Mesenteric fat pad (tissue), 1 donor: Measurements from ENCODE around the gene HAO1. TPM values are rescaled to one million over a fixed set of nuclear protein-coding genes. Genes with fewer than 3 reads are reported as not detected.
"Not testable (repeated sequence)": the region's sequence is repeated elsewhere in the genome, so short reads cannot be mapped to it uniquely, and the experiment has no call there.

Experiments used
- DNase-seq: peaks from one replicate; pipeline ENCODE4 v3.0.0-alpha.2; 2020; ENCODE audit warnings: low spot score
- long read RNA-seq: library from polyadenylated mRNA; unstranded; transcript quantifications from one replicate; pipeline ENCODE4 v2.0.0, GENCODE V29; 2020
- total RNA-seq: library from RNA; stranded (reverse); fragmentation: NEBNext Ultra II Directional; extraction: Animal tissue kit (Norgen Biotek cat#: 25700); gene quantifications from one replicate; pipeline ENCODE4 v1.2.1, GENCODE V29; 2021
- donor health status: DM: yes; HTN: yes; CAD: no.

Gene HAO1
- not detected for total RNA-seq
- long read RNA-seq: 0 reads

DNA sequence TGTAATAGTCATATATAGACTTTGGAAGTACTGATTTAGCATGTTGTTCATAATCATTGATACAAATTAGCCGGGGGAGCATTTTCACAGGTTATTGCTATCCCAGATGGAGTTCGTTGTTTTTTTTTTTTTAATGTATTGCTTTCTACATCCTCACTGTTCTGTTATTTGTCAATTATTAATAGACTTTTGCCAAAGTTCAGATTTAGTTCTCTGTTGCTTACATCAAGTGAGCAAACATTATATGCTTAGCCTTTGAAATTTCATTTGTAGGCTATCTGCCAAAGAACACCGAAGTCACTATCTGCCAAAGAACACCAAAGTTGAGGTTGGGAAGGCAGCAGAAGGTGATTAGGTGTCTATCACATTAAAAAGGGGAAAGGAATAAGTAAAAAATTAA, at the start of gene HAO1:
Gene HAO1, minus strand, starts transcription at position 118 of the 400 bp plus-strand sequence. Its CDS starts 36 bp downstream, at position 82.
- no peak for DNase-seq

DNA sequence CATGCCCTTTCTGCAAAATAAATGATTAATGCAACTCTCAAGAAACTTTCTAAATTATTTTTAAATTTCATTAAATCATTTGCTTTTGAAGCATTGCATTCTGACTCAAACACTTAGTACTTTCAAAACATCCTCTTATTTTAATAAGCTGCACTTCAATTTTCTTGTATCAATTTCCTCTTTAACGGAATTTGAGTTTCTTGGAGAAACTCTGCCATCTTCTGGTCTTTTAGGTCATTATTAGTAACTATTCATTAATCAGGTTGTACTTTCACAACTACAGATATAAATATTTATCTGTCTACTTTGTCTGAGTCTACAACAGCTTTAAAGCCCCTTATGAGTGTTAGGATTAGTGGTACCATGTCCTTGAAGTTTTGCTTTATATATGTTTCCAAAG, 49.1 kb upstream of the HAO1 start:
- DNase-seq: no peak

DNA sequence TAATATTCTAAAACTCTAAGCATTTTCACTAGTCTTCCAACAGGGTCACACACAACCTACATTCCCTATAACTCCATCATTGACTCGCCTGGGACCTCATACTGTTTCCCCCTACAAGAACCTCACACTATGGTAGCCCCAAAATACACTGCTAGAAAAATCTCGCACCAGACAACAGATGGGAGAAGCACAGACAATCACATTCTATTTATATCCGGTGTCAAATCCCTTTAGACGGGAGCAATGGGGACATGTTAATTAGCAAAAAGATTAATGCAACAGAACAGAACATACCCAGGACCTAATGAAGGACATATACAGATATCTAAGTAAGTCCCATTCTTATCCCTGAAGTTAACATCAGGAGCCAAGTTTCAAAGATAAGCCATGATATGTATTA, 45.7 kb upstream of the HAO1 start:
- no peak for DNase-seq

DNA sequence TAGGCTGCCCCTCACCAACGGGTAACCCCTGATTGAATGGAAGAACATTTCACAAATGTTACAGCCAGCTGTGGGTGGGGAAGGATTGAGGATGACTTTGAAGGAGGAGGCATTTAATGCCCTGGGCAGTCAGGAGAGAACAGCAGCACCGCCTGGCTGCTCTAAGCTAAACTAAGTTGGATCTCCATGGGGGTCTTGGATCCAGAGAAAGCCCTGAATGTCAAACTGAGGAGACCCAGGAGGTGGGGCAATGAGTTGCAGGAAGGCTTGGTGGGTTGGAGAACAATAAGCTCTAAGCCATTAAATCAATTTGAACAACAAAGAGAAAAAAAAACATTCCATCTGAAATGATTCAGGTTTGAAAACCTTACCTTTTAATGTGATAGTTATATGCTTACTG, 43.9 kb upstream of the HAO1 start:
- no peak for DNase-seq

DNA sequence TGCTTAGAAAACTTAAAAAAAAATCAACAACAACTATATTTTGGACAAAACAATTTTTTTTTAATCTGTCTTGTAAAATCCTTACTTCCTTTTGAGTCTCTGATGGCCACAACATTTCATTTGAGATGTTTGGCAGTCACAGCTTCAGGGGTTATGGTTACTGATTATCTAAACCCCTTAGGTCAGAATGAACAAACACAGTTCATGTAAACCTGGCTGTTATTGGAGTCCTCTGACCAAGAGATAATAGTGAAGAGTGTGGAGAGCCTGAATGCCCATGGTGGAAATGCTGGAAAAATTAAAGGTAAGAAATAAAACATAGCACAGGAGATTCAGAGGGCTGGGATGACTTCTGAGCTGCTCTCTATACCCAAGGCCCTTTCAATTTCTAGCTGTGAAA, 41.1 kb upstream of the HAO1 start:
- no peak for DNase-seq

DNA sequence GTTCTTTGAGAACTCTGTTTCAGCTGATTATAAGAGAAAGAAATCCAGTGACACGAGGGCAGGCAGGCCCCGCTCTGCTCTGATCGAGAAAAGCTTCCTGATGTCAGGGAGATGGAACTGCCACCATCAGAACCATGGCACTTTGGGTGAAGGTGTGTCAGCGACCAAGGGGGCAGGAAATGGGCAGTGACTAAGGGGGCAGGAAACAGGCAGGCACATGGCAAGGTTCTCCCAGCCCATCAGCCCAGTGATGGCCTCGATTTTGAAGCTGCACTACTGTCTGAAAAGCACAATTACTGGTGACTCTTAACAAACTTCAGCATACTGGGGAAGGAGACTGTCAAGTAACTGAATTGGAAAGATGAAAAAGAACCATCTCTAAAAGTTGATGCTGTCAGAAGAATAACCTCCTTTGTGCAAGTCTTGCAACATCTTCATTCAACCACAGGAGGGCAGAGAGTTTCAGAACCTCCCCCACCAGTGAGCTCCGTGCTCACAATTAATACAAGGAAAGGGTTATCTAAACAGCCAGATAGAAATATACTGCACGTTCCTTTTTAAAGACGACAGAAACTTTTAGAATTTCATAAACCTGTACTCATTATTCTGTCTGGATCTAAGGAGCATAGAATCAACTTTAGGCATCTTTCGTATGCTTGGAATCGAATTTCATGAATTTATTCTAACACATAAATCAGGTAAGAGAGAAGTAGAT, 40.2 kb upstream of the HAO1 start:
- no peak for DNase-seq

DNA sequence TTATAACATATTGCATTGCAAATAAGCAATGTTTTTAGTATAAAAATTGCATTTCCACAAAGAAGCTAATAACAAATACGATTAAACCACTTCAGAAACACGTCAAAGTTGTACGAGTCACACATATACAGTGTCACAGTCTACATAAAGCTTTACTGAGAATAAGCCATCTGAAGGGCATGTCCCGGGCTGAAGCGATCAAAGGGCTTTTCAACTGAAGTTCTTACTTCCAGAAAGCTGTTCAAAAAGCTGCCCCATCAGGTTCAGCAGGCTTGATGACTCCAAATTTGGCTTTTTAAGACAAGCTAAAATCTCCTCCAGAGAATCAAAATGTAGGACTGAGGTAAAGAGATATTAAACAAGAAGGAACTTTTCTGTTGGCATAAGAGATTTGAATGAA, 37.5 kb upstream of the HAO1 start:
- no peak for DNase-seq

DNA sequence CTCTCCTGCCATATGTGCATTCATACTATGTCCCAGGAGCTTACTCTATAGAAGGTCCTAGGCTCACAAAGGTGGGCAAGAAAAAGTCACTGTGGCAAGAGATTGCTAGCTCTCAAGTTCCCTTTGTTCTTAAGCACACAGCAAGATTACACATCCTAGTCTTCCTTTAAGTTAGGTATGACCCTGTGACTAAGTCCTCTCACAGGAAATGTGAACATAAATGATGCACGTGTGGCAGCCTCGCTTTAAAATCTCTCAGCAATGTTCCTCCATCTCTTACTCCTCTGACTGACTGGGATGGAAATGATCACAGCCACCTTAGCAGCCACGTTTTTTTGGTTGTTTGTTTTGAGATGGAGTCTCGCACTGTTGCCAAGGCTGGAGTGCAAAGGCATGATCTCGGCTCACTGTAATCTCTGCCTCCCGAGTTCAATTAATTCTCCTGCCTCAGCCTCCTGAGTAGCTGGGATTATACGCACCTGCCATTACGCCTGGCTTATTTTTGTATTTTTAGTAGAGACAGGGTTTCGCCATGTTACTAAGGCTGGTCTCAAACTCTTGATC, 35.7 kb upstream of the HAO1 start:
- no peak for DNase-seq

DNA sequence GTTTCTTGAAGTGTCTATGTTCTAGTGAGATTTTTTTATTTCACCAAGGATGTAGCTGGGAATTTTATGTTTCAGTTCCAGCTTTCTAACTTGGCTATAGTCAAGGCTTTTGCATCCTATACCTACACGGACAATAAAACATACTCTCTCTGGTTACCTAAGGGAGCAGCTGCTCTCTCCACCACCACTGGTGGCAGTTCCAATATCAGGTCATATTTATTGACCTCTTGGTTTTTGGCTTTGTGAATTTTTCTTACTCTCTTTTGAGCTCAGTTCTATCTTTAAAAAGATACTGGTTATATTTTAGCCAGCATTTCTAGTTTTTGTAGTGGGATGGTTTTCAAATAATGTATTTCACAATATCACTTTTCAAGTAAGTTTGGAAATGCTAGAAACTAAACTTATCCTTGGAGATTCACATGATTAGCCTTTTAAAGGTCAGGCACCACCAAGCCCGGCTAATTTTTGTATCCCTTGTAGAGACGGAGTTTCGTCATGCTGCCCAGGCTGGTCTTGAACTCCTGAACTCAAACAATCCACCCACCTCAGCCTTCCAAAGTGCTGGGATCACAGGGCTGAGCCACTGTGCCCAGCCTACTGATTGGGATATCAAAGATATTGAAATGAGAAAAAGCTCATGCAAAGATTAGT, 34.7 kb upstream of the HAO1 start:
- no peak for DNase-seq

DNA sequence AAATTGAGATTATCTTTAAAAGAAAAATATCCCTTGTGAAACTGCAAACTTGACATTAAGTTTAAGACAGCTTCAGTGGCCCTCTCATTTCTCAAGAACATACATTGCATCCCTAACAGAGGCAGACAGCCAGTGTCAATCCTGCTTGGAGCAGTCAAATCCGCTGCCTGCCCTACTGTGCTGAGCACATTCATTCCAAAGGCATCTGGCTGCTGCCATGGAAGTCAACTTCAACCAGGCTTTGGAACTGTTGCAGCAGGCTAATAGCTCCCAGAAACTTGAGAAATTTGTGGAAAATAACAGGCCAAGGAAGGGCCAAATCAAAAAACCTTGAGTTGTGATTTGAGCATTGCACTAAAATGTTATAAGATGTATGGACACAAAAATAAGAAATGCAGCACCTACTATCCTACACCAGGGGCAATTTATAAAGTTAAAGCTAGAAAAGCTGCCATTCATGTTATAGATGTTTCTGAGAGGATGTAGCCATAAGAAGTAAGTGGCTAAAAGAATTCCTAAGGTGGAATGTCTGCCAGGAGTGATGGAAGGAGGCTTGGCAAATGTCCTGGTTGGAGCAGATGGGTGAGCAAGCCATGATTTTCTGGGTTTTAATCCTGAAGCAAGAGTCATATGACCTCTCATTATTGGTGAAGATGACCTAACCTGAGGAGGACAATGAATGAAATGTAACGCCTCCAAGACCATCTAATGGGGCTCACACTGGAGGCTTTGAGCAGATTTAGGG, 31.4 kb upstream of the HAO1 start:
- no peak for DNase-seq

DNA sequence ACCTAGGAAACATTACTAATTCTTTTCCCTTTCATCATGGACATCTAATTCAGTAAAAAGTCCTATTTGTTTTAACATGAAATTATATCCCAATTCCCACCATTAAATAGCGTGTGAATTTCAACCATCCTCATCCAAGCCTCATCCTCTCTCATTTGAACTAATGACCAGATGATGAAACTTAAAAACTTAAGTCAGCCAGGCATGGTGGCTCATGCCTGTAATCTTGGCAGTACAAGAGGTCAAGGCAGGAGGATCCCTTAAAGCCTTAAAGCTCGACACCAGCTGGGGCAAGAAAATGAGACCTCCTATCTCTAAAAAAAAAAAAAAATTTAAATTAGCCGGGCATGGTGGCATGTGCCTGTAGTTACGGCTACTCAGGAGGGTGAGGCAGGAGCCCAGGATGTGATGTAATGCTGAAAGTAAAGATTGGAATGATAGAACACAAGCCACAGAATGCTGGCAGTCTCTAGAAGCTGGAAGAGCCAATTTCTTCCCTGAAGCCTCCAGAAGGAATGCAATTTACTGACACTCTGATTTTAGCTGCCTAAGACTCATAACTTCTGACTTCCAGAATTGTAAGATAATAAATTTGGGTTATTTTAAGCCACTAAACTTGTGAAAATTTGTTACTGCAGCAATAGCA, 27.1 kb upstream of the HAO1 start:
- no peak for DNase-seq

DNA sequence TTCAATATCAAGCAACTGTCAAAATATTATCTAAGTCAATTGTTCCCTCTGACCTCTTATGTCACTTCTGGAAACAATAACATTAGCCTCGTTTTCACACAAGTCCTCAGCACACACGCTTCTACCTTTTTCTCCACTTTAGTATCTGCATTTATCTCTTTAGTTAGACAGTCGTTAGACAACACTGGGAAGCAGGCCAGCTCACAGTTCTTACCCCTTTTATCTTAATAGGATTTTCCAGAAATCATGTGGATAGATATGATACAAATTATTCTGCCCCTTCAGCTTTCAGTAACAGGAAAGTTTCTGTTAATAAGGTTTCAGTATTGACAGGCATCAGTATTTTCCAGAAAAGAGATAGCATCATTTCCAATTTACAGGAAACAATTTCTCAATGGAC, 25.9 kb upstream of the HAO1 start:
- no peak for DNase-seq

DNA sequence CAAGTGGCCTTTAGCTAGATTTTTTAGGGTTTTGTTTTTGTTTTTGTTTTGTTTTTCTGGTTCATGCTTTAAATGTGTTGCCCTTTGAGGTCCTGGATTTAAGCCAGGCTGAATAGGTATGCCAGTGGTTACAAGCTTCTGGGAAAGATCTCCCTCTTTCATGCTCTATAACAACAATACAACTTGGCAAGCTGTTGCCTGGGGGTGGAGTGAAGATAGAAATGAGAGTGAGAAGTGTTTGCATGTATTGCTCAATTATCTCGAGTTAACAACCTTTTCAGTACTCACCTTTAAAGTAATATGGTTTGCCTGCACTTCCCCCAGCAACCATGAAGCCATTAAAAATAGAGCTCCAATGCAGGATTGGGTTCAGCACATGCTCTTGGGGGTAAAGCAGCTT, 19.2 kb upstream of the HAO1 start:
- no peak for DNase-seq

DNA sequence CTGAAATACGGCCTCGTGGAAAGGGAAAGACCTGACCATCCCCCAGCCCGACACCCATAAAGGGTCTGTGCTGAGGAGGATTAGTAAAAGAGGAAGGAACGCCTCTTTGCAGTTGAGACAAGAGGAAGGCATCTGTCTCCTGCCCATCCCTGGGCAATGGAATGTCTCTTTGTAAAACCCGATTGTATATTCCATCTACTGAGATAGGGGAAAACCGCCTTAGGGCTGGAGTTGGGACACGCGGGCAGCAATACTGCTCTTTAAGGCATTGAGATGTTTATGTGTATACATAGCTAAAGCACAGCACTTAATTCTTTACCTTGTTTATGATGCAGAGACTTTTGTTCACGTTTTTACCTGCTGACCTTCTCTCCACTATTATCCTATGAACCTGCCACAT, 16.3 kb upstream of the HAO1 start:
- DNase-seq: not testable (repeated sequence)

DNA sequence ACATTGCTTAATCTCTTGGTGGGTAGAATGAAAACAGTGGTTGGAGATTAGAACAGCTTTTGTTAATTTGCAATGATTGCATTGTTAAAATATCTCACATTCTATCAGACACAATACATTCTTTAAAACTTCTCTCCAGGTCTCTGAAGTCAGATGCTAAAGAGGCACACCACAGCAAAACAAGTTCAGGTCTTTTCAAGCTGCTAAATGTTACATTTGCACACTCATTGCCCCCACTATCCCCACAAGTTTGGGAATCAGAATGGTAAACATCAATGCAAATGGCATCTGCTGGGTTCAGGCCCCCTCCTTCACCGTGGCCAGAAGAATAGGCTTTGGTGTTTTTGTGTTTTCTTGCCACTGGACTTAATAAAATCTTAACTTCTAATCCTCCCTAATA, 10.1 kb upstream of the HAO1 start:
- no peak for DNase-seq

DNA sequence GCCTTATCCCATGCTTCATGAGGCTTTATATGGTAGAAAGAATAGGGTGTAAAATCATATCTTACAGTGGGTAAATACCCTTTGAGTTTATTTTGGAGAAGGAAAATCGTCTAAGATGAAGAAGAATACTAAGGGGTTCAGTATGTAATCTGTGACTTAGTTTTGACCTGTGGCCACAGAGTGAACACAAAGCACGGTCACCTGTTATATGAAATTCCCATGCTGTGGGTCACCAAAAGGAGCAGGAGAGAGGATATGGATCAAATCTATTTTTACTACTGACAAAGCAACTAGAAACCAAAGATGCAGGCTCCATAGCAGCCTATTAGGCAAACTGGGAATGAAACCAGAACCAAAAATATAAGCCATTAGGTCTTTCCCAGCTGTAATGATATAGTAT, 3.6 kb upstream of the HAO1 start:
- no peak for DNase-seq

DNA sequence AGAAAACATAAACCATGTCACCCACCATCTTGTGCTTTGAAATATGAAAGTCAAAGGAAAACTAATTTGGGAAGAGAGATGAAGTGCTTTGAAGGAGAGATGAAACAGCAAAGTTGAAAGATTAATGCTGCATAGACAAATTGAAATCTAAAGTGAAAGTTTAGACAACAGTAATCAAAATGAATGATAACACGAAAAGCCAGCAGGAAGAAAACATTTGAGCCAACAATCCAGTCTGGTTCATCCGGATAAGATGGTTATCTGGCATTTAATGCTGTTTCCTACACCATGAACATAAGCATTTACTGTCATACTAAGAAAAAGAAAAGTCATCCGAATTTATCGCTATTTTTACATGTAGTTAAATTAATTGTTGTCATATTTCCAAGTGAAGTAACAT, 595 bp downstream of the HAO1 start:
- DNase-seq: no peak

DNA sequence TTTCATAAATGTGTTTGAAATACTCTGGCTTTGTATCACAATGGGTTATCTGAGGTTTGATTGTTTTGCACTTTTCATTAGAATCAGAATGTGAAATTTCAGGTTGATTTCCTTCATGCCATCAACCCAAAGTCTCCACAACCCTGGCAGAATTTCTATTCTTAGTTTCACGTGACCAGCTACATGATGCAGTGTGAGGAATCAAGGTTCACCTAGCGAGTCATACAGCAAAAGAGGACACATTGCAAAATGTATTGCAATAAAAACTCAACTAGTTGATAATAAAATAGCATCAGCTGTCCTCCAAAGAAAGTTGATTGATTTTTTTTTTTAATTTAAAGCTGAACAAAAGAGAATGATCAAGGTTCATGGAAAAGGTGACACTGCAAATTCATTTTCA, 2.2 kb downstream of the HAO1 start:
- no peak for DNase-seq

DNA sequence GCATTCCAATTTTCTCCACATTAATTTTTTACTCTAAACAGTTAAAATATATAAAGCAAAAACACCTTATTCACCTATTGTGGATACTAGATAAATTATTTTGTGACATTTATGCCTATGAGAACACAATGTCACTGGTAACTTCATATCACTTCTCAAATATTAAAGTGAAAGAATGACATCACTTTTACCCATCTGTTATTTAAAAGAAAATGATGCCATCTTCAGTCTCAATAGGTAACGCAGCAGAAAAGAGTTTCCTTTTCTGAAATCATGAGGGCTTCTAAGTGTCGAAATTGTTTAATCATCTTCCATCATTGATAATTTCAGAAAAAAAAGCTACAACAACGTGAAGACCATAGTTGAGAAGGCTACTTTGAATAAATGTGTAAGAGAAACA, 2.9 kb downstream of the HAO1 start:
- DNase-seq: no peak

DNA sequence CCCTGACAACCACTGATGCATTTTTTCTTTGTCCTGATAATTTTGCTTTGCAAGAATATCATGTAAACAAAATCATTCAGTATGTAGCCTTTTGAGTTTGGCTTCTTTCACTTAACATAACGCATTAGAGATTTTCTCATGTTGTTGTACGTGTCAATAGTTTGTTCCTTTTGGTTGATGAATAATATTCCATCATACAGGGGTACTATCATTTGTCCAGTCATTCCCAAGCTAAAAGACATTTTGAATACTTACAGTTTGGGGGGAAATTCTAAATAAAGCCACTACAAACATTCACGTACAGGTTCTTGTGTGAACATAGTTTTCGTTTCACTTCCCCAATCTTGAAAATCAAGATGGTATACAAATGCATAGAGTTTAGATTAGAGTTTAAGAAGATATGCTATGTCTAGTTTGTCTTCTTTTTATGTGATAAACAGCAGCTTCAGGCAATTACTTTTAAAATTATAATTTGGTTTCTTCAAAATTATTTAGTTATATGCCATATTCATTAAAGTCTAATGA, 5.2 kb downstream of the HAO1 start:
- no peak for DNase-seq

DNA sequence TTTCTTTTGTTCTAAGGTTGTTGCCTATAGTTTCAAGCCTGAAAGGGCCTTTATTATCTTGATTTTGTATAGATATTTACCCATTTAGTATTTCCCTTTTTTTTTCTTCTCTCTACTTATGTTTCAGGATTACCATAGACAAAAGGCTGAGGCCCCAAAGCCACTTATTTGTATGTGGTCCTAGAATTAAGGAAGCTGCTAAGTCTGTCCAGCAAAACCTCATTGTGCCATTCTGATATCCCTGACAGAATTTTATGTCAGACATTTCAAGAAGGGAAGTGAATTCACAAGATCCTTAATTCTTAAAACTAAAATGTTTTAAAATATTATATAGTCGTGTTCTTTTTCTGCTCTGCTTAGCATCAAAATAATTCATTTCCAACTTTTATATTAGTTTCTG, 6.9 kb downstream of the HAO1 start:
- DNase-seq: no peak
